IPS-18c (cell line): ENCODE measurements around the gene MYCBPAP.

ENCODE experiments used
- H3K4me3 ChIP-seq: 2 replicates; pipeline ENCODE4 v1.7.0; 2013; ENCODE audit warnings: low read depth, mild to moderate bottlenecking, low read length, moderate library complexity; ENCODE audit not compliant: insufficient read depth
- H3K9me3 ChIP-seq: one replicate; pipeline ENCODE4 v1.6.1; 2013; ENCODE audit warnings: mild to moderate bottlenecking, low read length, moderate library complexity; ENCODE audit not compliant: control insufficient read depth, insufficient read depth

MYCBPAP gene, protein sequence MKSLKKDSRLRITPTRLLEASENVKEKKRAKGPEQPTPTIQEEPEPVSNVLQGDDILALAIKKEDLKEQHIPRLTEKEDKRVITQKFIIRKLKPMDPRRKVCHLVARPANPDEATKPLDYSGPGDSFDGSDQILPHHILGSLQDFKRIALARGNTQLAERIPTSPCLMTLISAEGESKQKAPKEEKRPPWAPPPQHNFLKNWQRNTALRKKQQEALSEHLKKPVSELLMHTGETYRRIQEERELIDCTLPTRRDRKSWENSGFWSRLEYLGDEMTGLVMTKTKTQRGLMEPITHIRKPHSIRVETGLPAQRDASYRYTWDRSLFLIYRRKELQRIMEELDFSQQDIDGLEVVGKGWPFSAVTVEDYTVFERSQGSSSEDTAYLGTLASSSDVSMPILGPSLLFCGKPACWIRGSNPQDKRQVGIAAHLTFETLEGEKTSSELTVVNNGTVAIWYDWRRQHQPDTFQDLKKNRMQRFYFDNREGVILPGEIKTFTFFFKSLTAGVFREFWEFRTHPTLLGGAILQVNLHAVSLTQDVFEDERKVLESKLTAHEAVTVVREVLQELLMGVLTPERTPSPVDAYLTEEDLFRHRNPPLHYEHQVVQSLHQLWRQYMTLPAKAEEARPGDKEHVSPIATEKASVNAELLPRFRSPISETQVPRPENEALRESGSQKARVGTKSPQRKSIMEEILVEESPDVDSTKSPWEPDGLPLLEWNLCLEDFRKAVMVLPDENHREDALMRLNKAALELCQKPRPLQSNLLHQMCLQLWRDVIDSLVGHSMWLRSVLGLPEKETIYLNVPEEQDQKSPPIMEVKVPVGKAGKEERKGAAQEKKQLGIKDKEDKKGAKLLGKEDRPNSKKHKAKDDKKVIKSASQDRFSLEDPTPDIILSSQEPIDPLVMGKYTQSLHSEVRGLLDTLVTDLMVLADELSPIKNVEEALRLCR

DNA sequence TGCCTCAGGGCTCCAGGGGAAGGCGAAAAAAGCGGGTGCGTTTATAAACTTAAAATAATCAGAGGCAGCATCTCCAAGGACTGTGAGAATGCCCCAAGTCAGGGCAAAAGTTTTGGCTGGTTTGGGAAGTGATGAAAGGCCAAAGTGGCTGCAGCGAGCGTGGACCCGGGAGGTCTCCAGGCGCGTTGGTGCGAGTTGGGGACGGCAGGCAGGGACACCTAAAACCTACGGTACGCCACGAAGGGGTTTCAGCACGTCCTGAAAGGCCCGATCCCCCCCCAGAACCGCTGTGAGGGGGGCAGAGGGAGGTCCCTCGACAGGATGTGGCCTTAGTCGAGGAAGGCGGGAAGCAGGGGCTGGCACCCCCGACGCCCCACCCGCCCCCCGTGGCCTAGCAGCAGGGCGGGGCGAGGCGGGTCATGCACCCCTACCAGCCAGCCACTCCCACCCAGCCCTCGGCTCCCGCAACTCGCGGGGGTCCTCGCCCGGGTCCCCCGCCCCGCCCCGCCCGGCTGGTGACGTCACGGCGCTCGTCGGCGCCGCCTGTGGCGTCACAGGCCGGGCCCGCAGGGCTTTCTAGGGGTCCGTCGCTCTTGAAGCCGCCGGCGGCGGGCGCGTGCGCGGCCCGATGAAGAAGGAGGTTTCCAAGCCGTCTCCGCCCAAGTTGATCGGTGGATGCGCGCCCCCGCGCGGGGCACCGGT lies at the start of gene MYCBPAP:
Gene MYCBPAP, plus strand, starts transcription at position 569 of the 702 bp plus-strand sequence. CDS start 236 bp downstream, outside the sequence.
- H3K4me3 ChIP-seq: peak within 1 kb of the TSS; percentile 78
- H3K9me3 ChIP-seq: no peaks in the 10 kb centered on the region

DNA sequence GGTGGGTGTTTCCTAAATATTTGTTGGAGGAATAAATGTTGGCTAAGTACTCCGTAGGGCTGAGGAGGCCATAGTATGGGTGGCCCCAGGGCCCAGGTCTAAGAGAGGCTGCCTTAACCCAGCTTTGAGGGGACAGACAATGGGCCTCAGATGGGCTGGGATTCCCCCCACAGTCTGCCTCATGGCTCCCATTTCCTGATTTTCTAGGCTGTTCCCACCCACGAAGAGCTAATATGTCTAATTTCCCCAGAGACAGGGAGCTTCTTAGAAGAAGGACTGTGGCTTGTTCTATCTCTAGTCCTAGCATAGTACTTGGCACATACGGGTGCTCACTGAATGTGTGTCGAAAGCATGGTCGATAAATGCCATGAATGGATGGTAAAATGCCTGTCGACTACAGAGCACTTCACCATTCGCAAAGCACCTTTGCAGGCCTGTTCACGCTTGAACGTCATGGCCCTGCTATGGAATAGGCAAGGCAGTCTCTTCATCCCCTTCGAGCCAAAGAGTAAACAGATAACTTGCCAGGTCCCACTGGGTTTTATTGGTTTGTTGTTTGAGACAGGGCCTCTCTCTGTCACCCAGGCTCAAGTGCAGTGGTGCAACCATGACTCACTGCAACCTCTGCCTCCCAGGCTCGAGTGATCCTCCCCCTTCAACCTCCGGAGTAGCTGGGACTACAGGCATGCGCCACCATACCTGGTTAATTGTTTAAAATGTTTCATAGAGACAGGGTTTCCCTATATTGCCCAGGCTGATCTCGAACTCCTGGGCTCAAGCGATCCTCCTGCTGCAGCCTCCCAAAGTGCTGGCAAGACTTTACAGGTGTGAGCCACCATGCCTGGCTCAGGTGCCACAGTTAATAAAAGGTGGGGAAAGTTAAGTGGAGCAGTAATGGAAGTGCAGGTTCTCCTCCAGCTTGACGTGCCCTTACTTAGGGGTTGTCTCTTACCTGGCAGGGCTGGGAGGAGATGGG lies 49.2 kb upstream of the MYCBPAP start:
- Histone ChIP-seq H3K9me3 (no peaks in the 10 kb centered on the region), H3K4me3 (no peak overlapping the region)

DNA sequence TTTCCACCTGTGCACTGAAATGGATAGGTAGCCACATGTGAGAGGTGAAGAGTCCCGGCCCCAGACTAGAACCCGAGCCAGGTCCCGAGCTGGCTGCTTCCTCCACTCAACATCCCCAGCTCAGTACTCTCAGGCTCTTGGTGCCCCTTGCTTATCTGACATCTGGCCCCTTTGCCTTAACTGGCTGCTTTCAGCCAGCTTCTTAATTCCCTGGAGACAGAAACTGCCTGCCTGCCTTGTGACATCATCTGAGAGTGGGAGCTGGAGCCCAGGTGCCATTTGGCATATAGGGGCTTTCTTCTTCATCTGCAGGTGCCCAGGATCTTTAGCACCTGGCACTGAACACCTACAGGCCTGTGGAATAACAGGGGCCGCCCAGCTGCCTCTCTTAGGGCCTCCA lies 48.5 kb upstream of the MYCBPAP start:
- no peak overlapping the region for H3K4me3 ChIP-seq
- no peaks in the 10 kb centered on the region for H3K9me3 ChIP-seq

DNA sequence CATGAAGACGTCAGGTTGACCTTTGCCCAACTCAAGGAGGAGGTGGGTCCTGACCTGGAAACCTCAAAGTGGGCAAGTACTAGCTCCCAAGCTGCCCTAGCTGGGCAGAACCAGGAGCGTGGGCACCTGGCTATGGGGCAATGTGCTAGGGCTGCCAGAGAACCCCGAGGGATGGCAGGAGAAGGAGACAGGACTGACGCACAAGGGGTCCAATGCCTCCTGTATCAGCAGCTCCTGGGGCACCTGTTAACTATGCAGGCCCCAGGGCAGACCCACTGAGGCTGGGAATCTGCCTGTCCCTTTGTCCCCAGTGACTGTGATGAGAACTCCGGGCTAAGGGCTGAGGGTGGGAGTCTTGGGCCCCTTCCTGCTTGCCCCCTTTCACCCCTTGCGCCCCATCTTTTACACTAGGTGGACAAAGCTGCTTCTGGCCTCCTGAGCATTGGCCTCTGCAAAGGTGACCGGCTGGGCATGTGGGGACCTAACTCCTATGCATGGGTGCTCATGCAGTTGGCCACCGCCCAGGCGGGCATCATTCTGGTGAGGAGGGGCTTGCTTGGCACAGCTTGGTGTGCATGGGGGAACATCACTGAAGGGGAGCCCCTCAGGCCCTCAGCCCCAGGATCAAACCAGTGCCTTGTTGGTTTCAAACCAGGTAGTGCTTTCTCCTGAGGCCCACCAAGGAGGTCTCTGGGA lies 47.3 kb upstream of the MYCBPAP start:
- Histone ChIP-seq H3K9me3 (no peaks in the 10 kb centered on the region), H3K4me3 (no peak overlapping the region)

DNA sequence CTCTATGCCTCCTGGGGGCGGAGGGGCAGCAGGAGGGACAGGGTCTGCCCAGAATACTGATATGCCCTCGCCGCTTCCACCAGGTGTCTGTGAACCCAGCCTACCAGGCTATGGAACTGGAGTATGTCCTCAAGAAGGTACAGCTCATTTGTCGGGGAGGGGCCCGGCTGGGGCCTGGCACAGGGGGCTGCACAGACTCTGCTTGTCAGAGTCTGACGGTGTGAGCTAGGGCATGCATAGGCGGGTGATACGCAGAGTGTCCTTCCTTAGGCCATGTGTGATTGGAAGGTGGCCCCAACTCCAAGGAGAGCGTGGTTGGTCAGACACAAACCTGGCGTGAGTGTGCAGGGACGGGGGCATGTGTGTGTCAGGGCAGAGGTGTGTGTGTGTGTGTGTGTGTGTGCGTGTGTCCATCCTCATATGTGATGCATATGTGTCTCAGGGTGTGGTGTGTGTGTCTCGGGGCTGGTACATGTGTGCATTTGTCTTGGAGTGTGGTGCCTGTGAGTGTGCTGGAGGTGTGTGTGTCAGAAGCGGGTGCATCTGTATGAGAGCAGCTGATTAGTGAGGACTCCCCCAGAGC lies 46.6 kb upstream of the MYCBPAP start:
- H3K9me3 ChIP-seq: no peaks in the 10 kb centered on the region
- no peak overlapping the region for H3K4me3 ChIP-seq

DNA sequence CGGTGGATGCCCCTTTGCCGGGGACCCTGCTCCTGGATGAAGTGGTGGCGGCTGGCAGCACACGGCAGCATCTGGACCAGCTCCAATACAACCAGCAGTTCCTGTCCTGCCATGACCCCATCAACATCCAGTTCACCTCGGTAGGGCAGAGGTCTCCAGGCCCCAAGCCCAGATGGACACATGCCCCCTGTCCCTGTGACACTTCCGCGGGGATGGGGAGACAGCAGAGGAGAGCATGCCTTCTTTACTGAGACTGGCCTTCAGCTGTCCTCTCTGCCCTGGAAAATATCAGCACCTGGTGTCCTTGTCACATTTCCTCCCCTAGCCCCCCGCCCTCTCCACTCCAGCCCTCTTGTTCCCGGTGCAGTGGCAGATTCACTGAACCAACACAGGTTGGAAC lies 45.8 kb upstream of the MYCBPAP start:
- H3K9me3 ChIP-seq: no peaks in the 10 kb centered on the region
- no peak overlapping the region for H3K4me3 ChIP-seq

DNA sequence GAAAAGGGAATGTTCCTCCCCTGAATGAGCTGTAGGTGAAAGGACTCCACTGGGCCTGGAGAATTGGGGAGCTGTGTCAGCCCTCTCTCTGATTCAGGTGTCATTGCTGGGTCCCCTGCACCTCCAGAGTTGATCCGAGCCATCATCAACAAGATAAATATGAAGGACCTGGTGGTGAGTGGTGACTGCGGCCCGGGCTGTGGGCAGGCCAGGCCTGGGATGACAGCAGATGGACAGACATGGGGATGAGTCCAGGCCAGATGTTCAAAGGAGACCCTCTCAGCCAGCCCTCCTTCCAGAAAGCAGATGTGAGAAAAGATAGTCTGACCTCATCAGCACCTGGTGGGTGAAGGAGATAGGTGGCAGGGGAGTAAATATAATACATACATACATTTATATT lies 44.1 kb upstream of the MYCBPAP start:
- no peaks in the 10 kb centered on the region for H3K9me3 ChIP-seq

DNA sequence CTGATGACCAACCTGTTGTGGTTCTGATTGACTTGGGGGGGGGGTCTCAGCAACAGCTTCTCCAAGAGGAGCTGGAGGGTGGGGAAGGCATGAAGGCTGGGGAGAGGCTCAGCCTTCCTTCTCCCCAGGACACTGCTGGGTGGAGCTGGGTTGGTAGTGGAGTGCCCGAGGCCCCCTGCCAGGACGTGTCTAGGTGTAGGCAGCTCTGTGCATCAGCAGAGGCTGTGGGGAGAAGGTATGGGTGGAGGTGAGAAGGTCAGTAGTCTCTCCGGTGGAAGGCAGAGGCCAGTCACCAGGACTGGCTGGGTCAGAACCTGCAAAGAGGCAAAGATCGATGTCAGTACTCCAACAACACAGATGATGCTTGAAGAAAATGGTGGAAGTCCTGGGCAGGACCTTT lies 43.5 kb upstream of the MYCBPAP start:
- H3K9me3 ChIP-seq: no peaks in the 10 kb centered on the region
- H3K4me3 ChIP-seq: no peak overlapping the region

More for the DNA sequence above, 44.1 kb upstream of the MYCBPAP start:
- H3K4me3 ChIP-seq: no peak overlapping the region

DNA sequence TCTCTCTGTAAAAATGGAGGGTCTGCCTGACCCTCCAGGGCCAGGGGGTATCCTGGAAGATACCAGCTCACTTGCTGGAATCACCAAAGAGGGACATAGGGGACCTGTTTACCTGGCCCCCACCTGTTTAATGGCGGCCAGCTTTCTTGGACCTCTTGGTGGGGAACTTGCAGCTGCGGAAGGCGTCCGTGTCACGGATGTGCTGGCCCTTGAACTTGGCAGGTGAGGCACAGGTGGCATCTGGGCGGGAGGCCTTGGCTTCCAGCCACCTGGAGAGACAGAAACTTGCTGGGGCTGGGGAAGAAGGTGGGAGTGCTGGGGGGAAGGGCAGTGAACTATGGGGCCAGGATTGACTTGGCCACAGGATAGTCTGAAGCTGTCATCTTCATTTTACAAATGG lies 43.1 kb upstream of the MYCBPAP start:
- Histone ChIP-seq H3K9me3 (no peaks in the 10 kb centered on the region), H3K4me3 (no peak overlapping the region)

DNA sequence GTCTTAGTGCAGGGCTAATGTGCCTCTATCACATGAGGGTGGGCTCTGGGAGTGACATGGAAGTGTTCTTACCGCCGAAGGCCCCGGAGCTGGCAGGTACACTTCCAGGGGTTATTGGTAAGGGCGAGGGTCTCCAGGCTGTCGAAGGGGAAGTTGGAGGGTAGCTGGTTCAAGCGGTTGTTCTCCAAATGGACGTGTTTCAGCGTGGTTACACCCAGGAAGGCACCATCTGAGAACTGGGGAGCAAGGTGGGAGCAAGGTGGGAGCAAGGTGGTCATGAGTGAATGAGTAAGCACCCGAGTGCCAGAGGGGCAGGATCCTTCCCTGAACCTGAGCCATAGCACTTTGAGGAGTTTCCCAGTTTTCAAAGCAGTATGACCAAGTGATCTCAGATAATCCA lies 42.6 kb upstream of the MYCBPAP start:
- no peak overlapping the region for H3K4me3 ChIP-seq
- H3K9me3 ChIP-seq: no peaks in the 10 kb centered on the region

DNA sequence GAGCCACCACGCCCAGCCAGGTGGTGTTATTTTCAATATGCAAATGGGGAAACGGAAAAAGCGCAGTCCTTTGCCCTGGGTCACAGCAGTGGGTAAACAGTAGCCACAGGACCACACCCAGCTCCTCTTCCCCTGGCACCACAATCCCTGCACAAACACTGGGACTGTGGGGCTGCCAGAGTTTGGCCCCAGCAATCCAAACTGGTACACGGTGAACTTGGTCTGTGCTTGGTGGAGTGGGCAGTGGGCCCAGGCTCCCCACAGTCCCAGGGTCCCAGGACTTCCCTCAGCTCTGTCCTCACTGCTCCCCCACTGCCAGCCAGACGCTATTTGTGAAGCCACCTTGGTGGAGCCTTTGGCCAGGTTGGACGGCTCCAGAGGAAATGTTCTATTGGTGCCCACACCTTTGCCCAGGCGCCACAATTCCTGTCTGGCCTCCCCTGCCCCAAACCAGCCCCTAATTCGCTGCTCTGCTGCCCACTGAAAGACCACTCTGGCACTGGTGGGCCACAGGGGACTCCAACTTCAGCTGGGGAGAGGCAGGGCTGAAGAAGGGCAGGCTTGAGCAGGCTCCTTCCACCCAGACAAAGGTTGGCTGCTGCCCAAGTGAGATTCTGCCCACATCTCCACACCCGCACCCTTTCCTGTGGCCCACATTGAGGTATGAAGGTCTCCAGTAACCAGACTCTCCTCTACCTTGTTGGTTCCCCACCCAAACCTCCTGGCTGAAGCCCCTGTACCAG lies 41.7 kb upstream of the MYCBPAP start:
- Histone ChIP-seq H3K4me3 (no peak overlapping the region), H3K9me3 (no peaks in the 10 kb centered on the region)

DNA sequence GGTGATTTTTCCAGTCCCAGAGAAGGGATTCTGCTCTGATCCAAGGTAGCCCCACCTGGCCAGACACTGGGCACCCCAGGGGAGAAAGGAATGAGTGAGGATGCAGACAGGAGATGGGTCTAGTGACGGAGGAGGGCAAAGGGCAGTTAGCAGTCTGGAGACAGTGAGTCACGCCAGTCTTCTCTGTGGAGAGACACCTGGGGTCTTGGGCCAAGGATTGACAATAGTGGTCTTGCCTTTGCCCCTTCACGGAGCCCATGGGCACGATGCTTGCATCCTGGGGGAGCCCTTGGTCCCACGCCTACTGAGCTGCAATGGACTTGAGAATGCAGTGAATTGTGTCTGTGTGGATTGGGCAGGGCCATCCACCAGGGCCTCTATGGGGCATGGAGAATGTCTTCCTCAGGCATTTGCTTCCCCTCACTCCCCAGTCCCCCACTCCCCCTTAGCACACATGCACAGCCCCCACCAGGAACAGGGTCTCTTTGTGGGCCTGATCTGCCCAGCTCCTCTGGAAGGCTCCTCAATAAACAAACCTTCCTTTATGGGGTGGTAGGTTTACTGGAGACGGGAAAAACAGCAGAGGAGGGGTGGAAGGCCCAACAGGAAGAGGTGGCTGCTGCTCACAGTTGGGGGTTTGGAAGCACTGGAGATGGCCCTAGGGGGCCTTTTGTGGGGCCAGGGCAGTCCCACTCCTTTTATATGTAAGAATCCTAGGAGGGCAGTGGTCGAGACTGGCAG lies 41.0 kb upstream of the MYCBPAP start:
- H3K4me3 ChIP-seq: no peak overlapping the region
- H3K9me3 ChIP-seq: no peaks in the 10 kb centered on the region

DNA sequence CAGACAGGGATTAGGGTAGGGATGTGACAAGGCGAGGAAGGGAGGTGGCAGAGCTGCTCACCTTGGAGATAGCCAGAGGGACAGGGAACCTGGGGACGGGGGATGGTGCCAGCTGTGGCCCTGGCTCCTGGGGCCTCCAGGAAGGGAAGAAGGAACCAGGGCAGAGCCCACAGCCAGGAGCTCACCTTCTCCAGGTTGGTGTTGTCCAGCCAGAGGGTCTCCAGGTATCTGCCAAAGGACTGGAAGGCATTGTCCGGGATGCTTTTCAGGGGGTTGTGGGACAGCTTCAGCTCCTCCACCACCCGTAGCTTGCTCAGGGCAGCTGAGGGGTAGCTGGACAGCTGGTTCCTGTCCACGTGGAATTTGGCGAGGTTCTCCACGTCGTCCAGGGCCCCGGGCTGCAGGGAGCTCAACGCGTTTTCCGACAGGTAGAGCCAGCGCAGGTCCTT lies 40.4 kb upstream of the MYCBPAP start:
- H3K9me3 ChIP-seq: no peaks in the 10 kb centered on the region
- H3K4me3 ChIP-seq: no peak overlapping the region
